Mononuclear cell (primary cell): ENCODE results near the gene TFEB. TPM values are rescaled to one million over a fixed set of nuclear protein-coding genes. Genes with fewer than 3 reads are reported as not detected.

Experiments used
- H3K27me3 ChIP-seq: 2 replicates; pipeline ENCODE4 v1.6.0; 2011; ENCODE audit warnings: low read length, control low read depth; ENCODE audit not compliant: insufficient read depth
- H3K4me1 ChIP-seq: 2 replicates; pipeline ENCODE4 v1.5.1; 2011; ENCODE audit warnings: mild to moderate bottlenecking, low read length, control low read depth; ENCODE audit not compliant: insufficient read depth
- H3K4me3 ChIP-seq: 2 replicates; pipeline ENCODE4 v1.5.1; 2011; ENCODE audit warnings: mild to moderate bottlenecking, low read length, moderate library complexity
- H3K9me3 ChIP-seq: 2 replicates; pipeline ENCODE4 v1.5.1; 2011; ENCODE audit warnings: low read depth, mild to moderate bottlenecking, control low read depth, low read length
- total RNA-seq: library from RNA; depleted of rRNA; stranded (reverse); fragments of >200 nt; gene quantifications from one replicate; pipeline ENCODE4 v1.2.3, GENCODE V29; 2012

Gene TFEB
- total RNA-seq, 1 donor: 18.1 TPM

- Histone ChIP-seq H3K27me3 (no peaks in the 10 kb centered on the region), H3K4me1 (no peaks in the 10 kb centered on the region), H3K9me3 (no peaks in the 10 kb centered on the region), H3K4me3 (no peak overlapping the region)
These were observed 86.5 kb downstream of the TFEB start for GRCh38 chr6:41648921-41649320.

- Histone ChIP-seq H3K4me1 (no peaks in the 10 kb centered on the region), H3K27me3 (no peaks in the 10 kb centered on the region), H3K4me3 (no peak overlapping the region), H3K9me3 (no peaks in the 10 kb centered on the region)
These were observed 87.3 kb downstream of the TFEB start for GRCh38 chr6:41648070-41648585.

GRCh38 chr6:41647061-41647511 lies 88.3 kb downstream of the TFEB start:
- Histone ChIP-seq H3K4me1 (no peaks in the 10 kb centered on the region), H3K9me3 (no peaks in the 10 kb centered on the region)

GRCh38 chr6:41646026-41646795 lies 89.2 kb downstream of the TFEB start:
- Histone ChIP-seq H3K4me3 (no peak overlapping the region), H3K9me3 (no peaks in the 10 kb centered on the region), H3K27me3 (no peaks in the 10 kb centered on the region), H3K4me1 (no peaks in the 10 kb centered on the region)

More at GRCh38 chr6:41647061-41647511, 88.3 kb downstream of the TFEB start:
- Histone ChIP-seq H3K27me3 (no peaks in the 10 kb centered on the region), H3K4me3 (no peak overlapping the region)

GRCh38 chr6:41645007-41645618 lies 90.3 kb downstream of the TFEB start:
- Histone ChIP-seq H3K27me3 (peaks cover under 1% of the 10 kb centered on the region), H3K9me3 (no peaks in the 10 kb centered on the region), H3K4me3 (no peak overlapping the region), H3K4me1 (no peaks in the 10 kb centered on the region)

GRCh38 chr6:41644297-41644879 lies 91.0 kb downstream of the TFEB start:
- Histone ChIP-seq H3K27me3 (peaks cover 8% of the 10 kb centered on the region), H3K9me3 (no peaks in the 10 kb centered on the region), H3K4me1 (no peaks in the 10 kb centered on the region), H3K4me3 (no peak overlapping the region)

GRCh38 chr6:41643899-41644269 lies 91.5 kb downstream of the TFEB start:
- Histone ChIP-seq H3K4me3 (no peak overlapping the region), H3K9me3 (no peaks in the 10 kb centered on the region), H3K4me1 (no peaks in the 10 kb centered on the region), H3K27me3 (peaks cover 13% of the 10 kb centered on the region)

GRCh38 chr6:41642960-41643898 lies 92.2 kb downstream of the TFEB start:
- Histone ChIP-seq H3K9me3 (no peaks in the 10 kb centered on the region), H3K27me3 (peaks cover 17% of the 10 kb centered on the region), H3K4me1 (no peaks in the 10 kb centered on the region), H3K4me3 (no peak overlapping the region)

GRCh38 chr6:41642090-41642959 lies 93.1 kb downstream of the TFEB start:
- no peaks in the 10 kb centered on the region for H3K9me3 ChIP-seq
- peaks cover 4% of the 10 kb centered on the region for H3K4me1 ChIP-seq
- H3K4me3 ChIP-seq: no peak overlapping the region
- peaks cover 25% of the 10 kb centered on the region for H3K27me3 ChIP-seq

GRCh38 chr6:41641352-41641925 lies 94.0 kb downstream of the TFEB start:
- H3K27me3 ChIP-seq: peaks cover 34% of the 10 kb centered on the region
- H3K4me3 ChIP-seq: no peak overlapping the region
- no peaks in the 10 kb centered on the region for H3K9me3 ChIP-seq
- H3K4me1 ChIP-seq: peaks cover 4% of the 10 kb centered on the region

- H3K4me1 ChIP-seq: peaks cover 4% of the 10 kb centered on the region
- H3K4me3 ChIP-seq: no peak overlapping the region
- no peaks in the 10 kb centered on the region for H3K9me3 ChIP-seq
- peaks cover 38% of the 10 kb centered on the region for H3K27me3 ChIP-seq
These were observed 95.0 kb downstream of the TFEB start for GRCh38 chr6:41640426-41640825.

- H3K4me3 ChIP-seq: no peak overlapping the region
- peaks cover 4% of the 10 kb centered on the region for H3K4me1 ChIP-seq
- H3K27me3 ChIP-seq: peaks cover 38% of the 10 kb centered on the region
- no peaks in the 10 kb centered on the region for H3K9me3 ChIP-seq
These were observed 95.5 kb downstream of the TFEB start for GRCh38 chr6:41639809-41640371.
